Iris pigment epithelial cell (primary cell): Measurements from ENCODE around the gene MSL1.
A peak's percentile ranks its signal among the peaks of the same experiment; 100 is the strongest.

Experiments used
- DNase-seq: peaks from one replicate; pipeline ENCODE4 v3.0.0-alpha.2; 2011; ENCODE audit warnings: low read depth

The MSL1 gene

GRCh38 chr17:40176754-40177110 lies 55.0 kb downstream of the MSL1 start:
- DNase-seq, result no peak

DNA sequence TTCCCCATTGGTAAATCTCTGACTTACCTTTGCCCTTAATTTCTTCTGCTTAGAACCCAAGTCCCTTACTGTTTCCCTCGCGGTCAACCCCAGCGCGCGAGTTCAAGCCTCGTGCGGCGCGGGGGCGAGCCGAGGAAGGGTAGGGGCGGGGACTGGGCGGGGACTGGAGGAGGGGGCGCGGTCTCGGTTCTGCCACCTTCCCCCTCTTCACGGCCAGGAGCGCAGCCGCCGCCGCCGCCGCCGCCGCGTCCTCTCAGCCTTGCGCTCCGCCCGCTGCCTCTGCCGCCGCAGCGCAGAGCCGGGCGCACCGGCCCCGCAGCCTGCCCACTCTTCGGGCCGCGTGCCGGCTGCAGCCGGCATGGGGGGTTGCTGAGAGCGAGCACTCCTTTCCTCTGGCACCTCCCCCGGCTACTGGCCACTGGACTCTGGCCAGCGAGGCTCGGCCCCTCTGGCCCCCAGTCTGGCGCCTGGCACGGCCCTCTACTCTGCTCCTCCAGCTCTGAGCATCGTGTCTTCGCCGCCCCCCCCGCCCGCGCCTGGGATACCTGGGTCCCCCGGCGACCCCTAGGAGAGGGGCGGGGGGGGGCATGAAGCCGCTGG lies 55.6 kb downstream of the MSL1 start, which contains the start of gene RAPGEFL1:
Gene RAPGEFL1, plus strand, starts transcription at position 196 of the 600 bp plus-strand sequence. Its CDS starts 392 bp downstream, at position 588.
- peak; percentile 81 for DNase-seq

DNA sequence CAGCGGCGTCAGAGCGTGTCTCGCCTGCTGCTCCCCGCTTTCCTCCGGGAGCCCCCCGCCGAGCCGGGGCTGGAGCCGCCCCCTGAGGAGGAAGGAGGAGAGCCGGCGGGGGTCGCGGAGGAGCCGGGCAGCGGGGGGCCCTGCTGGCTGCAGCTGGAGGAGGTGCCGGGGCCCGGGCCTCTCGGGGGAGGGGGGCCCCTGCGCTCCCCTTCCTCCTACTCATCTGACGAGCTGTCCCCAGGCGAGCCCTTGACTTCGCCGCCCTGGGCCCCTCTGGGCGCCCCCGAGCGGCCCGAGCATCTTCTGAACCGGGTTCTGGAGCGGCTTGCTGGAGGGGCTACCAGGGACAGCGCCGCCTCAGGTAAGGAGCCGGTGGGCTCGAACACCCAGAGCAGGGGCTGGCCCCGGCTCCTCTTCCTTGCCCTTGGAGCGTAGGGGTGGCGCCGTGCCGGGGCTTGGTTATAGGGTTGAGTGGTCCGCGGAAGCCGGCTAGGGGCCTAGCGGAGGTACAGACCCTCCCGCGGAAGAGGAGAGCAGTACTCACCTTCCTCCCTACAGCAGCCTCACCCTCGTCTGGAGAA lies 56.3 kb downstream of the MSL1 start:
- DNase-seq, result no peak

GRCh38 chr17:40178660-40179059 lies 56.9 kb downstream of the MSL1 start:
- DNase-seq, result no peak

- DNase-seq, result peak; percentile 67
Observed at GRCh38 chr17:40179923-40180659, 58.3 kb downstream of the MSL1 start.

- DNase-seq, result no peak
Observed at GRCh38 chr17:40180694-40181093, 58.9 kb downstream of the MSL1 start.

DNA sequence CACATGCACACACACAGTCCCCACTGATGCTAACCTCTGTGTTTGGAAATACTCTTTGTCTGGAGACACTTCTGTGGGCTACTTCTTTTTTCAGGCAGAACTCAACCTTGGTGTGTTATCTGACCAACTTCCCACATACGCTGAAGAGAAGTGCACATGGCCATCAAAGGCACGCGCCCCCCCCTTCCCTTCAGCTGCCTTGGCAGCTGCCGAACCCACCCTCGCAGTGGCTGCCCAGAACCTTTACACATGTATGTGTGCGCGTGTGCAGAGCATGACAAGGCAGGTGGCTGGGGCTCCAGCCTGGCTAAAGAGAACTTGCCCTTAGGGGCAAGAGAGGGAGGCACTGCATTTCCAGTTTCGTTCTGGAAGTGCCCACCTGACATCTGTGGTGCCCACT lies 59.4 kb downstream of the MSL1 start:
- no peak for DNase-seq

DNA sequence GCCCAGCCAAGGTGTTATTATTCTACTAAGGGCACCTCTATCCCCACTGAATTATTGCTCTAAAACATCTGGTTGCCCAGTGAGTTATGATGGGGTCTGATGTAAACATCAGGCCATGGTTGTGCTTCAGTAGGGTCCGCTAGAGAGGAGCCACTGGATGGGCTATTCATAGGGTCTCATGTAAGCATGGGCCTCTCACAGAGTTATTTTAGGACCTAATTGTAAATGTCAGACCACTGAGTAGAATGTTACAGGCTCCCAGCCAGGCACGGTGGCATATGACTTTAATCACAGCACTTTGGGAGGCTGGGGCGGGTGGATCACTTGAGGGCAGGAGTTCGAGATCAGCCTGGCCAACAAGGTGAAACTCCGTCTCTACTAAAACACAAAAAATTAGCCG lies 60.8 kb downstream of the MSL1 start:
- no peak for DNase-seq
